Stimulated activated CD8-positive, alpha-beta memory T cell treated with anti-CD3 and anti-CD28 coated beads, Interleukin-7, amount 100 ng/mL, for 4 hours (primary cell): ENCODE results near the gene CCS.
A peak's percentile ranks its signal among the peaks of the same experiment; 100 is the strongest.
"Not testable (repeated sequence)": the region's sequence is repeated elsewhere in the genome, so short reads cannot be mapped to it uniquely, and the experiment has no call there.

Experiments used
- DNase-seq, 2 donors: peaks; one replicate each; pipeline ENCODE4 v3.0.0-alpha.2; 2020; ENCODE audit warnings: low read depth in 2 of 2

CCS gene, protein sequence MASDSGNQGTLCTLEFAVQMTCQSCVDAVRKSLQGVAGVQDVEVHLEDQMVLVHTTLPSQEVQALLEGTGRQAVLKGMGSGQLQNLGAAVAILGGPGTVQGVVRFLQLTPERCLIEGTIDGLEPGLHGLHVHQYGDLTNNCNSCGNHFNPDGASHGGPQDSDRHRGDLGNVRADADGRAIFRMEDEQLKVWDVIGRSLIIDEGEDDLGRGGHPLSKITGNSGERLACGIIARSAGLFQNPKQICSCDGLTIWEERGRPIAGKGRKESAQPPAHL

DNA sequence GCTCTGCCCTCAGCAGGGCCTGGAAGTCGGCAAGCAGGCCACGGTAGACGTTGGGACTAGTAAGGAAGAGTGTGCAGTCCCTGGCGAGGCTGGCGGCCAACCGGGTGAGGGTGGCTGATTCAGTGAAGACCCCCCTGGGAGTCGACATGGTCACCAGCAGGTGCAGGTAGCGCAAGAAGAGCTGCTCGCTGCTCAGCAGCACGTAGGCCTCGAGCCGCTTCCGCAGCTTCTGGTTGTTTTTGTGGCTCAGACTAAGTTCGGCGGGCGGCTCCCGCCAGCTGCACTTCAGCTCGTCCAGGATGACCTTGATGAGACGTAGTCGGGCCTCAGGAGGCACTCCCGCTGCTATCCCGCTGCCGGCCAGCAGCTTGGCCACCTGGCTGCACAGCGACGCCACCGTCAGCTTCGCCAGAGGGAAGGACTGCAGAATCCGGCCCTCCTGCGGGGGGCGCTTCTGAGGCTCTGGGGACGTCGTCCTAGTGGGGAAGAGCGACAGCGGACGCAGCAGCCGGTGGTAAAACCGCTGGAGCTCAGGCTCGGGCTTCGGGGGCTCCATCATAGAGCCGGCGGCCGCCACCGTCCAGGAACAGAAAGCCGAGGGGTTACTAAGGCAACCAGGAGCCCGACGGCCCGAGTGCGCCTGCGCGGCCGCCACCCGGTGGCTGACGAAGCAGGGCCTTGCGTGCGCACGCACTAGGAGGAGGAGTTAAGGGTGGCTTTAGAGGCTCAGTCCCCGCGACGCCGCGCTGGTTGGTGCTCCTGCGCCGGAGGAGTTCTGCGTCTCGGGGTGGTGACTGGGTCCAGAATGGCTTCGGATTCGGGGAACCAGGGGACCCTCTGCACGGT is at the start of gene CCS, which contains the start of gene CCDC87:
CCS (plus strand) TSS at position 729 of the 846 bp plus-strand sequence; CDS start at position 806, 77 bp downstream.
CCDC87 (minus strand) TSS at position 607 of the 846 bp plus-strand sequence; CDS start at position 559, 48 bp downstream.
- DNase-seq = peak; percentile 97 to 99

GRCh38 chr11:66543263-66544107 is 49.5 kb upstream of the CCS start:
- DNase-seq = peak; percentile 26 to 44

- not testable (repeated sequence) for DNase-seq
Observed at GRCh38 chr11:66544952-66545351, 48.0 kb upstream of the CCS start.

DNA sequence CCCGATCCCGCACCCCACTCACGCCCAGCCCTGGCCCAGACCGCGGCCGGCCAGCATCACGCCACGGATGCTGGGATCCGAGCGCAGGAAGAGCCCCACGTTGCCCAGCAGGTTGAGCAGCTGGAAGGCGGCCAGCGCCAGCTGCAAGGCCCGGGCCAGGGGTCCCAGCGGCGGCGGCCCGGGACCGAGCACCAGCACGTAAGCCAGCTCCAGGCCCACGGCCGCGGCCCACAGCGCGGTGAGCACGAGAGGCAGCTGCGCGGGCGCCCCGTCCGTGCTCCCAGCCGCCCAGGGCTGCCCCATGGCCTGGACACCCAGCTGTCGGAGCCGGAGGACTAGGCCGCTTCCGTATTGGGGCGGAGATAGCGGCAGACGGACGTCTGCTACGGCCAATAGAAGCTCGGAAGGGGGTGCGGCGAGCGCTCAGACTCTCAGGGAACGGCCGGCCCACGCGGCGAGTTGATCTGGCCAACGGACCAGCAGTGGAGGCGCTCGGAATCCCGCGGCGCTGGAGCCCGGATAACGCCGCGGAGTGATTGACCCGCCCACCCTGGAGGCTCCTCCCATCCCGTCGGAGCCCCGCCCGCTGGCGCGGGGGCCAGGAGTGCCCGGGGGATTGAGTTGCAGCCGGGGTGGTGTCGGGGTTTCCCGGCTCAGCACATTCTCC is 47.2 kb upstream of the CCS start, which contains the start of gene ZDHHC24:
ZDHHC24 (minus strand) TSS at position 348 of the 667 bp plus-strand sequence; CDS start at position 303, 45 bp downstream.
- DNase-seq = peak; percentile 59 to 80

DNA sequence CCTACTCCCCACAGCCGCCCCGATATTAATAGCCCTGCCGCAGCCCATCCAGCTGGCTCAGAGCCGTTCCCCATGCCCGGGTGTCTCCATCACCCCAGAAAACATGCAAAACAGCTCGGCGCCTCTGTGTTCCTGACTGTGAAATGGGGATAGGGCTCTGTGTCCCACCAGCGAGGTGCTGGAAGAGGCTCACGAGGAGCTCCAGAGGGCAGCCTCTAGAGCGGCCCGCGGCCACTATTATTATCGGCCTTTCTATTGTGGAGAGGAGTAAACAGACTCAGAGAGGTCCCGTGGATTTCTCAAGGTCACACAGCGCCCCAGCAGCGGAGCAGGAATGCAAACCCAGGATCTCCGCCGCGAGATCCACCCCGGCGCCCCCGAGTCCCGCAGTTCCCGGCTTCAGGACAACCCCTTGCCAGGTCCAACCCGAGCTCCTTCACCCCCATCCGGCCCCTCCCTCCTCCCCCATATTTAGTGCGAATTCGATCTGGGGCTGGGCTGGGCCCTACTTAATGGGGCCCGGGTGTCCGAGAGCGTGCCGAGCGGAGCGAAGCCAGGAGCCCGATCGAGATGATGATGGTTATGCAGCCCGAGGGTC is 46.5 kb upstream of the CCS start, which contains the start of gene ACTN3:
ACTN3 (plus strand) TSS at position 536 of the 598 bp plus-strand sequence; CDS start at position 571, 35 bp downstream.
- DNase-seq = no peak

- DNase-seq = no peak
Observed at GRCh38 chr11:66546966-66547661, 45.9 kb upstream of the CCS start.

- DNase-seq = no peak
Observed at GRCh38 chr11:66547662-66548009, 45.3 kb upstream of the CCS start.

- no peak for DNase-seq
Observed at GRCh38 chr11:66548041-66548440, 44.9 kb upstream of the CCS start.

DNA sequence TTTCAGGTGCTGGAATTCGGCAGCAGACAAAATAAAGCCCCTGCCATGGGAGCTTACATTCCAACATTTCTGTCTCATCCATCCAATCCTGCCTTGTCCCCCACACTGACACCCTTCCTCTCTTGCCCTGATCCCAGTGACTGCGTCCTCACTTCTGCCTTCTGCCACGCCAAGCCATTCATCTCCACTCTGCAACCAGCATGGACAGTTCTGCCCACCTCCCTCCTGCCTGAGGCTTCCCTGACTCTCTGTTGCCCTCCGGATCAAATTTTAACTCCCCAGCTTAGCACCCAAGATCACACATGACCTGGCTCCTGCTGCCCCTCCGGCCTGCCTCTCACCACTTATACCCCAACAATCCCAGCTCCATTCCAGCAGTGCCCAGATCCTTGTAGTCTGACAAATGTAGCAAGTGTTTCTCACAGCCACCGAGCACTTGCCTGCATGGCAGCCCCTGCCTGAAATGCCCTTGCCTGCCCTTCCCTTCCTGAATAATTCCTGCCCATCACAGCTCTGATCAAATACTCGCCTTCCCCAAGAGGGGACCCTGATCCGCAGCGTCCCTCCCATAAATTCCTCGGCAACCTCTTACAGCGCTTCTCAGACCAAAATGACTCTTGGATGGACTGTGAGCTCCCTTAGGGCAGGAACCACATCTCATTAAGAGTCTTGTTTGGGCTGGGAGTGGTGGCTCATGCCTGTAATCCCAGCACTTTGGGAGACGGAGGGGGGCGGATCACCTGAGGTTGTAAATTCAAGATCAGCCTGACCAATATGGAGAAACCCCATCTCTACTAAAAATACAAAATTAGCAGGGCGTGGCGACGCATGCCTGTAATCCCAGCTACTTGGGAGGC is 44.0 kb upstream of the CCS start:
- DNase-seq = no peak

GRCh38 chr11:66549696-66550095 is 43.3 kb upstream of the CCS start:
- no peak for DNase-seq

- DNase-seq = no peak
Observed at GRCh38 chr11:66550887-66551286, 42.1 kb upstream of the CCS start.

DNA sequence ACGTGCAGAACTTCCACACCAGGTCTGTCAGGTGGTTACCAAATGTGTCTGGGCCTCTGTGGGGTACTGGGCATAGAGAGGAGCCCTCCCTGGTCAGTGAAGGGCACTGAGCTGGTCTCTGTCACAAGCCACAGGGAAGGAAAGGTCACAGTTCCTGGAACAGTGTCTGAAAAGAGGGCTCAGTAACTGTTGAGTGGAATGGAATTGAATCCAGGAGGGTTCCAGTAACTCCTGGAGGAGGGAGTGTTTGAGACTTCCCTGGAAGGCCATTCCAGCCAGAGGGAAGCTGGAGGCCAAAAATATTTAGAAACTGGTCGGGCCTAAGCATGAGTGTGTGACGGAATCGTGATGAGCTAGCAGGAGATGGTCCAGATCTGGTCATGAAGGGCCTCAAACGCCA is 38.4 kb upstream of the CCS start:
- DNase-seq = no peak

GRCh38 chr11:66555416-66555815 is 37.6 kb upstream of the CCS start:
- DNase-seq = no peak

DNA sequence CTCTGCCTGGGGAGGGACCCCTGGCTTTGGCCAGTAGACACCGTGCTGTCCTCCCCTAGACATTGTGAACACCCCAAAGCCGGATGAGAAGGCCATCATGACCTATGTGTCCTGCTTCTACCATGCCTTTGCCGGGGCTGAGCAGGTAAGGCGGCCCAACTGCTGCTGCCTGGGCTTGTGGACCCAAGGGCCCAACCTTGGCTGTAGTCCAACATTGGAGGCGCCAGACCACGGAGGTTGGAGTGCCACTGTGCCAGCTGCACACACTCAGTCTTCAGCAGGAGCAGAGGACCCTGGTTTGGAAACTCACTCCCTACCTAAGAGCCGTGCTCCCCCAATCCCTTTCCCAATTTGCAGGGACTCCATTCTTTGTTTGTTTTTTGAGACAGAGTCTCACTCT is 36.9 kb upstream of the CCS start:
- DNase-seq = no peak

GRCh38 chr11:66557733-66558326 is 35.2 kb upstream of the CCS start:
- no peak for DNase-seq

- DNase-seq = no peak
Observed at GRCh38 chr11:66559142-66559865, 33.7 kb upstream of the CCS start.

- DNase-seq = no peak
Observed at GRCh38 chr11:66559866-66560676, 32.9 kb upstream of the CCS start.
